Measurements from ENCODE around the gene CAMK2G. TPM values are rescaled to one million over a fixed set of nuclear protein-coding genes. Genes with fewer than 3 reads are reported as not detected.

Gene CAMK2G
- total RNA-seq, 1 experiment from 2014 or later = 147 TPM

GRCh38 chr10:73847031-73847430 is 27.3 kb downstream of the CAMK2G start:
- no peak overlapping the region for H3K4me2 ChIP-seq
- no peaks in the 10 kb centered on the region for H3K27me3 ChIP-seq (ENCODE audit: insufficient read depth, low read depth)
- BruUV-seq (replicated peaks) = no TSS peak
- POLR2A ChIA-PET (ENCODE audit: unreplicated experiment) = no interaction called here
- 0 out of 2 replicates have a peak, but pooled peaks cover 6% of the 10 kb centered on the region for H3K4me1 ChIP-seq (replicated peaks; ENCODE audit: insufficient read depth)
- DNase-seq = no peak
- no peak overlapping the region for H3K27ac ChIP-seq
- peaks cover 29% of the 10 kb centered on the region; the same call in 1 of the 2 replicates for H3K79me2 ChIP-seq (ENCODE audit: low read depth)
- no peaks in the 10 kb centered on the region for H3K9me2 ChIP-seq (ENCODE audit: insufficient read depth)
- no peaks in the 10 kb centered on the region for H3K9me3 ChIP-seq (ENCODE audit: insufficient read depth, low read depth)
- no peak overlapping the region for H2AFZ ChIP-seq
- peaks cover 83% of the 10 kb centered on the region; the same call in 1 of the 2 replicates for H3F3A ChIP-seq (ENCODE audit: insufficient read depth, low read depth)
- intact Hi-C loops (cut with micrococcal nuclease; ENCODE audit: unreplicated experiment) = no loop called here
- peaks cover 59% of the 10 kb centered on the region for H3K36me3 ChIP-seq (ENCODE audit: low read depth)
- CTCF ChIA-PET = interaction anchor here (0.9 kb wide), 1 partner anchor 33 kb away, joined by 4 read pairs; no protein-coding TSS in a partner anchor
- no peak overlapping the region for H3K4me3 ChIP-seq
- H4K20me1 ChIP-seq (ENCODE audit: insufficient read depth) = peaks cover 66% of the 10 kb centered on the region
- TF ChIP-seq EZH2 (IDR thresholded peaks at IDR 0.05; ENCODE audit: low read depth) = no peak
- TF ChIP-seq, protein P1, sequence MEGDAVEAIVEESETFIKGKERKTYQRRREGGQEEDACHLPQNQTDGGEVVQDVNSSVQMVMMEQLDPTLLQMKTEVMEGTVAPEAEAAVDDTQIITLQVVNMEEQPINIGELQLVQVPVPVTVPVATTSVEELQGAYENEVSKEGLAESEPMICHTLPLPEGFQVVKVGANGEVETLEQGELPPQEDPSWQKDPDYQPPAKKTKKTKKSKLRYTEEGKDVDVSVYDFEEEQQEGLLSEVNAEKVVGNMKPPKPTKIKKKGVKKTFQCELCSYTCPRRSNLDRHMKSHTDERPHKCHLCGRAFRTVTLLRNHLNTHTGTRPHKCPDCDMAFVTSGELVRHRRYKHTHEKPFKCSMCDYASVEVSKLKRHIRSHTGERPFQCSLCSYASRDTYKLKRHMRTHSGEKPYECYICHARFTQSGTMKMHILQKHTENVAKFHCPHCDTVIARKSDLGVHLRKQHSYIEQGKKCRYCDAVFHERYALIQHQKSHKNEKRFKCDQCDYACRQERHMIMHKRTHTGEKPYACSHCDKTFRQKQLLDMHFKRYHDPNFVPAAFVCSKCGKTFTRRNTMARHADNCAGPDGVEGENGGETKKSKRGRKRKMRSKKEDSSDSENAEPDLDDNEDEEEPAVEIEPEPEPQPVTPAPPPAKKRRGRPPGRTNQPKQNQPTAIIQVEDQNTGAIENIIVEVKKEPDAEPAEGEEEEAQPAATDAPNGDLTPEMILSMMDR (conservative IDR thresholded peaks at IDR 0.05) = no peak

GRCh38 chr10:73843261-73843660 is 31.1 kb downstream of the CAMK2G start:
- Histone ChIP-seq H3K9me3 (ENCODE audit: insufficient read depth, low read depth) (no peaks in the 10 kb centered on the region), H3K9me2 (ENCODE audit: insufficient read depth) (no peaks in the 10 kb centered on the region), H3K27ac (peak overlapping the region; percentile 24), H3K4me1 (replicated peaks; ENCODE audit: insufficient read depth) (0 out of 2 replicates have a peak, but pooled peaks cover 6% of the 10 kb centered on the region), H3K4me2 (no peak overlapping the region), H3K4me3 (no peak overlapping the region), H3K36me3 (ENCODE audit: low read depth) (peaks cover 76% of the 10 kb centered on the region), H4K20me1 (ENCODE audit: insufficient read depth) (peaks cover 71% of the 10 kb centered on the region), H3F3A (ENCODE audit: insufficient read depth, low read depth) (peaks cover 63% of the 10 kb centered on the region; the same call in 1 of the 2 replicates), H2AFZ (no peak overlapping the region), H3K79me2 (ENCODE audit: low read depth) (peaks cover 21% of the 10 kb centered on the region; the same call in 1 of the 2 replicates), H3K27me3 (ENCODE audit: insufficient read depth, low read depth) (no peaks in the 10 kb centered on the region)
- no peak for TF ChIP-seq EZH2 (IDR thresholded peaks at IDR 0.05; ENCODE audit: low read depth)
- TF ChIP-seq, protein P1 (conservative IDR thresholded peaks at IDR 0.05) = no peak
- intact Hi-C loops (cut with micrococcal nuclease; ENCODE audit: unreplicated experiment) = no loop called here
- DNase-seq = peak in 1 of 2 experiments; percentile 58
- CTCF ChIA-PET = no interaction called here
- BruUV-seq (replicated peaks) = no TSS peak
- POLR2A ChIA-PET (ENCODE audit: unreplicated experiment) = interaction anchor here (0.6 kb wide), 1 partner anchor 27 kb away, joined by 3 read pairs; no protein-coding TSS in a partner anchor

DNA sequence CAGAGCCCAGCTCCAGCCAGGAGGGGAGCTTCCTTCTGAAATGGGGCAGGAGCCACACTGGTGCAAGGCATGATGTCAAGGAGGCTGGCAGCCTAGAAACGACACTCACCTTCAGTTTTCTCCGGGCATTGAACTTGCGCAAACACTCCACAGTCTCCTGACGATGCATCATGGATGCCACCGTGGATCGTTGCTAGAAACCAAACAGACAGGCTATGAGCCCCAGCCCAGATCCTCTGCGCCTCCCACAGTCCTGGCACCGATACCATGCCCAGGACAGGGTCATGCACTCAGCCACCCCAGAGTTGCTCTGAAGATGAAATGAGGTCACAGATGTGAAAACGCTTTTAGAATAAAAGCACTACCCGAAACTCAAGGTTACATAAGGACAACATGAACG is 32.0 kb downstream of the CAMK2G start:
- Histone ChIP-seq H3K9me3 (ENCODE audit: insufficient read depth, low read depth) (no peaks in the 10 kb centered on the region), H3F3A (ENCODE audit: insufficient read depth, low read depth) (peaks cover 56% of the 10 kb centered on the region; the same call in 1 of the 2 replicates), H3K36me3 (ENCODE audit: low read depth) (peaks cover 74% of the 10 kb centered on the region), H3K4me1 (replicated peaks; ENCODE audit: insufficient read depth) (0 out of 2 replicates have a peak, but pooled peaks cover 6% of the 10 kb centered on the region), H2AFZ (no peak overlapping the region), H3K4me3 (no peak overlapping the region), H3K27ac (no peak overlapping the region), H4K20me1 (ENCODE audit: insufficient read depth) (peaks cover 75% of the 10 kb centered on the region), H3K4me2 (no peak overlapping the region), H3K27me3 (ENCODE audit: insufficient read depth, low read depth) (no peaks in the 10 kb centered on the region), H3K9me2 (ENCODE audit: insufficient read depth) (no peaks in the 10 kb centered on the region), H3K79me2 (ENCODE audit: low read depth) (peaks cover 15% of the 10 kb centered on the region; the same call in 1 of the 2 replicates)
- POLR2A ChIA-PET (ENCODE audit: unreplicated experiment) = no interaction called here
- BruUV-seq (replicated peaks) = no TSS peak
- intact Hi-C loops (cut with micrococcal nuclease; ENCODE audit: unreplicated experiment) = no loop called here
- CTCF ChIA-PET = interaction anchor here (0.6 kb wide), 1 partner anchor 49 kb away, joined by 3 read pairs; no protein-coding TSS in a partner anchor
- no peak for DNase-seq
- TF ChIP-seq, protein P1 (conservative IDR thresholded peaks at IDR 0.05) = no peak
- TF ChIP-seq EZH2 (IDR thresholded peaks at IDR 0.05; ENCODE audit: low read depth) = no peak
